GM11168 (cell line): ENCODE data around the gene CCDC93.

Experiments used
- in situ Hi-C: fragments of 300-500 bp; cut with MboI; formaldehyde crosslinking; loops from one replicate; pipeline ENCODE4 v1.12.0; 2022; ENCODE audit warnings: low sequenced_read_pairs; ENCODE audit not compliant: unreplicated experiment

CCDC93 gene

GRCh38 chr2:118000041-118000440, 13.8 kb downstream of the CCDC93 start:
- in situ Hi-C loops, result loop anchor here (5.0 kb wide), 1 partner anchor 178 kb away; no protein-coding TSS in a partner anchor

GRCh38 chr2:117997872-117998454, 15.9 kb downstream of the CCDC93 start:
- in situ Hi-C loops, result no loop called here

DNA sequence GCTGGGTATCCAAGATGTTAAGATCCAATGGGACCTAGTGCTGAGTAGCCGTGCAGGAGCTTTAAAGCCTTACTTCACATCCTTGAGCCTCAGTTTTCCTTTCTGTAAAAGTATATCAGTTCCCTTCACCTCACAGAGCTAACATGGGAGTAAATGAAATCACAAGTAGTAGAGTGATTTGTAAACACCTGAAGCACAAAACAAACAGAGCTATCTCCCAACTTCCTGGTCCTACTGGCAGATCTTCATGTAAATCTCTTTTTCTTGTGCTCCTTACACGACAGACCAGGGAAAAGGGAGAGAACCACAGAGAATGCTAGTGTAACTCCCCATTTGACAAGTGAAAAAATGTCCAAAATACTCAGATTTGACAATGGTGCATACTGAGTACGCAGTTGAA, 17.3 kb downstream of the CCDC93 start:
- in situ Hi-C loops, result no loop called here

DNA sequence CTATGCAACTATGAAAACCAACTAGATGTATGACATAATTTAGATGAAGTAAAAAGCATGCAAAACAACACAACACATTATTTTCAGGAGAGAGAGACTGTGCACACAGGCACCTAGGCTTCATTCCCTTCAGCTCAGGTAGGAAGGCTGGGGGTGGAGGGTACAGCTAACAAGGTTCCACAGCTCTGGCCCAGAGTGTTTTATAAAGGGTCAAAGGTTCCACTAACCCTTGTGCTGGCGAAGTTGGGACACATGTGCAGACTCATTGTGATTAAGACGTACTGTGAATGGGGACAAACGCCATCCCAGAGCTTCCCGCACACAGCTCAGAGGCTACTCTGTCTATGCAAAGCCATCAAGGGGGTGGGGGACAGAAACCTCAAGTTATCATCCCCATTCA, 19.1 kb downstream of the CCDC93 start:
- in situ Hi-C loops, result no loop called here

- in situ Hi-C loops, result no loop called here
These were observed 23.9 kb downstream of the CCDC93 start for GRCh38 chr2:117989854-117990438.

DNA sequence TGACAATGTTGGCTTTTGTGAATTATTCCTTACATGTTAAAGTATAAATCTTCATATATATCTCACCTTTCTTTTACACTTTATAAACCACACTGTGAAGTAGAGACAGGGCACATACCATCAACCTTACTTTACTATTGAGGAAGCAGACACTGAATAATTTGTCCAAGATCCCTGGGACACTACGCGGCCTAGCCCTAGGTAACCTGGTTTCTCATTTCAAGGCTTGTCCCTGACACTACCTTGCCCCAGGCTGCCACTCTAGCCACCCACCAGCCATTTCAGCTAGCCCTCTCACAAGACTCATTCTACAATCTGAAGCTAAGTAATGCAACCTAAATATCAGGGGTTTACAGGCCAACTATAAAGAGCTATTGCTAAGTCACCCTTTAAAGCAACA, 26.7 kb downstream of the CCDC93 start:
- in situ Hi-C loops, result no loop called here

- in situ Hi-C loops, result no loop called here
These were observed 28.8 kb downstream of the CCDC93 start for GRCh38 chr2:117985092-117985491.

DNA sequence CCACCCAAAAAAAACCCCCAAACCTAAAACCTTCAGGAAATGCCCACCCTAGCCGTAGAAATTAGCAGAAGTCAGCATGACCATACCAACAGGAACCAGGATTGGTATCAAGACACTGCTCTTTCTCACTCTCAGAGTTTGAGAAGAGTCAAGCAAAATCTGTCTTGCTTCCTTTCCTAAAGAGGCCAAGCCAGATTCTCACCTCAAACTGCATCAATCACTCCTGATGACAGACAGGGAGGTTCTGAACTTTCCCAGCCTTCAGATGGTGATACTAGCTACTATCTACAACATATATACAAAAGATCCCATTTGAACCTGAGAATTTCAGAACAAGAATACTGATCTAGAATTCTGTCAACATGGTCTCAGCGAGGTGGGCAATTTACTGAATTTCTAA, 29.7 kb downstream of the CCDC93 start:
- in situ Hi-C loops, result no loop called here

DNA sequence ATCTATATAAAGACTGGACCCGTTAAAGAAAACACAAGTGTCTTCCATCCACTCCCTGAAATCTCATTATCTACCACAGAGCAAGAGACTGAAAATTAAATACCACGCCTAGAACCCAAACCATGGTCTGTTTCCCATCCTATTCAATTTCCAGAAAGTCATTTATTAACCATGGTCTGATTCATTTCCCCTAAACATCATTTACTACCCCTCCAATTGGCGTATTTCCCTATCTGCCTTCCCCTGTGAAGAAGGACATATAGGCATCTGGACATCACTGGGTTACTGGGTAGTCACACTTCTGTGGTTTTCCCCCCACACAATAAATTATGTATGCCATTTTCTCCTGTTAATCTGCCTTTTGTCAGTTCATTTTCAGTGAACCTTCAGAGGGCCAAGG, 30.8 kb downstream of the CCDC93 start:
- in situ Hi-C loops, result no loop called here

- in situ Hi-C loops, result no loop called here
These were observed 31.4 kb downstream of the CCDC93 start for GRCh38 chr2:117982376-117983033.

DNA sequence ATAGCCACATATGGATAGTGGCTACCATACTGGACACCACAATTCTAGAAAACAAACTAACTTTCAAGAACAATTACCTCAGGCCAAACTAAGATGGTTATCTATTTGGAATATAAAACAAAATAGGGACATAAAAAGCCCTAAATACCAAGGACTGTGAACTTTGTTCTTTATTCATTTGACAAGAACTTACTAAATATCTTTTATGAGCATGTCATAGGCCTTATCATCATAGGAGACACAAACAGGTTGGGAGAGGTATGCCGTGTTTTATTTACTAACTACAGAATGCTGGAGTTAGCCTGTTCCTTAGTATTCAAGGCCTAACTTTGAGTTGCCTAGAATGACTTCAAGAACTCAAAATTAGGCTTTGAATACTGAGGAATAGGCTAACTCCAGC, 32.1 kb downstream of the CCDC93 start:
- in situ Hi-C loops, result no loop called here

DNA sequence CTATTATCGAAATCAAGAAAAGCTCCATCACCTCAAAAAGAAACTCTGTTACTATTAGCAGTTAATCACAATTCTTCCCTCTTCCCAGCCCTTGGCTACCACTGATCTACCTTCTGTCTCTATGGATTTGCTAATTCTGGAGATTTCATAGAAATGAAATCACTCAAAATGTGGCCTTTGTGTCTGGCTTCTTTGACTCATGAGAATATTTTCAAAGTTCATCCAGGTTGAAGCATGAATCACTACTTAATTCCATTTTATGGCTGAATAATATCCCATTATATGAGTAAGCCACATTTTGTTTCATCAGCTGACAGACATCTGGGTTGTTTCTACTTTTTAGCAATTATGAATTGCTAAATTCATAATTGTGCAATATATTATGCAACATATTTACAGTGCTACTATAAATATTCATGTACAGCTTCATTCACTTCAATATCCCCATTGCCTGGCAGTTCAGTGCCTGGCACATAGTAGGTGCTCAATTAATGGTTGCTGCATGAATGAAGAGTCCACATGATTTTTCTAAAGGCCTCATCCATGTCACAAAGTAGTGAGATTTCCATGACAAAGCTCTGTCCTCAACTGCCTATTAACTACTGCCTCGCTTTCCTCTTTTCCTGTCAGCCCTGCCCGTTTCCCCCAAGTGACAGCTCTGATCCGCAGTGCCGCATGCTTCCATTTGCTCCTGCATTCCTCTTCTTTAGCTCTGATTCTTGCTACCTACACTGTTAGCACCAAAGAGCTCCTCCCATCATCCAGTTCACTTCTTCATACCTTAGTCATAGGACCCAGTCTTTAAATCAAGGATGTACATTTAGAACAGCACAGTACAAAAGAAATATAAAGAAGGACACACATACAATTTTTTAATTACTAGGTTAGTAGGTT, 32.8 kb downstream of the CCDC93 start:
- in situ Hi-C loops, result no loop called here

DNA sequence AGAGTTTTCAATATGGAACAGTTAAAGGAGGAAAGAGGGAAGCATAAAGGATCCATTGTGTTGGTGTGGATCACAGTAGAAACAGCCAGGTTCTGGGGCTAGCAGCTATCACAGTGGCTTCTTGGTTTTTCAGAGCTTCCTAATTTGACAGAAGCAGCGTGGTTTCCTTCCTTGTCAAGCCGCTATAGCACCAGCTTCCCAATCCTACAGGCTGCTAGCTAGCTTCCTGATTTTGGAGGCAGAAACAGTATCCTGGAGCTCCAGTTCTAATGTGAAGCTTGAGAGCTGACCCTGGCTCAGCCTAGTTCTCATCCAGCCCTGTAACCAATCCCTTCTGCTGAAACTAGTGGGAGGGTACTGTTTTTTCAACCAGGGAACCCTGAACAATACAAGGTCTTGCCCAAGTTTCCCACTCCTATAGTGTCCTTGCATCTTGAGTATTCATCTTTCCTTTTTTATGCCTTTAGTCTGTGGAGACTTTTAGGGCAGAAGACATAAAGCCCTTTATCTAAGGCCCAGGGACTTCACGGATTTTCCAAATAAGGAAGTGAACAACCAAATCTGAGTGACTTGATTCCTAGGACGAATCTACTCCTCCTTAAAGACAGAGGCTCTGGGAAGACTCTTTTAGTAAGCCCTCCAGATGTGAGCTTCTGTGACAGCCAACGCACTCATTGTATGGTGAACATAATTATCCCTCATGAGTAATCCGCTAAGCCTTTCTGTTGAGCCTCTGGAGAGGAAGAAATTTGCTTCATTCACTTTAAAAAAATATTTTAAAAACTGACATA, 33.8 kb downstream of the CCDC93 start:
- in situ Hi-C loops, result no loop called here

DNA sequence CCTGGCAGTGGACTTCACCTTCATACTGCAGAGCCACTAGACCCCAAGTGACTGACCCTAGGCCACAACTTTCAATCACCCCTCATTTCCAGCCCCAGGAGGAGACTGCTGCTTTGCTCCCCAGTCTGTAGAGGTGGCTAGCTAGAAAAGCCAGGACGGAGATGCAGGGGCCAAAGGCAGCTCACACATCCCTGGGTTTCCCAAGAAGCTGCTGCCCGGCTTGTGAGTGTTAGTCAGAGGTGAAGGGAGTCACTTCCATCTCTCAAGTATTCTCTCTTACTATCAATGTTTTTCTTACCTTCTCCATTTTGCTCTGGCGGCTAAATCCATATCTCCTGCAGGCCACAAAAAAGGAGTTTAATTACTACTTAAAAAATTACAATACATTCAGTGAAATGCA, 36.2 kb downstream of the CCDC93 start:
- in situ Hi-C loops, result no loop called here

- in situ Hi-C loops, result no loop called here
These were observed 37.3 kb downstream of the CCDC93 start for GRCh38 chr2:117976581-117976980.

DNA sequence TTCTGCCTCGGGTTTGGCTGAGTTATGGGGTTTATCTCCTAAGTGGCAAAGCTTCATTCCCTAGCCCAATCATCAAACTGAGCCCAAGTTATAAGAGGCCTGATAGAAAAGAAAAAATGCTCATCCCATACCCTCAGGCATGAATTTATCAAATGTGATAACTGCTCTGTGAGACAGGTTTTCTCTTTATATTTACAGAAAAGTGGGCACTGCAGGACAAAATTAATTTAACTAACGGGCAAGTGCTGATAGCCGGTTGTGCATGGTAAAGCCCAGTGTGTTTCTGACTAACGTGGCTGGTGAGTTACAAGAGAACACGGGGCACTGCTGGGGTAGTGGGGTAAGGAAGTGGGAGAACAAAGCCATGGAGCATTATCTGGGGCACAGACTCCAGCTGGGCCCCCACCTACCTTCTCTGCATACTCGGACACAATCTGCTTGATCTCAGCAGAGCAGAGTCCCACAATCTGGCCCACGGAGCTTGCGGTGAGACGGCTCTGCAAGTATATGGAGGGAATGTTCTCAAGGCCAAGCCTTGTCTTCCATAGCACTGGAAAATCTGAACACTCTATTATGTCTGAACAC, 40.3 kb downstream of the CCDC93 start:
- in situ Hi-C loops, result no loop called here

GRCh38 chr2:117972476-117973123, 41.3 kb downstream of the CCDC93 start:
- in situ Hi-C loops, result no loop called here

DNA sequence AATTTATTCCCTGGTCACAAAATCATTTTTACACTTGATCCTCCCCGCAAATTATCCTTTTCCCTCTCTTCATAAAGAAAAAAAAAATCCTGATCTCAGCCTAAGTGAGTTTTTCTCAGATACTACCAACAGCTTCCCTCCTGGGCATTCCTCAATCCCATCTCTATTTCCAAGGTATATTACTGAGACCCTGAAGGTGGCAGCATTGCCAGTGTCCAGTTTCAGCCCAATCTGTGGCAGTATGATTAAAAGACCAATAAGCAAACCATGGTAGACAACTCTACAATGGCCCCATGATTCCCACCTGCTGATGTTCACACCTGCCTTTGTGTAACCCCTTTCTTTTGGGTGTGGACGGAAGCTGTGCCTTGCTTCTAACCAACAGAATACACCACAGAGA, 45.1 kb downstream of the CCDC93 start:
- in situ Hi-C loops, result no loop called here

- in situ Hi-C loops, result no loop called here
These were observed 45.7 kb downstream of the CCDC93 start for GRCh38 chr2:117967977-117968718.
